H9 (cell line): ENCODE data around the gene CAPN3. TPM values are rescaled to one million over a fixed set of nuclear protein-coding genes. Genes with fewer than 3 reads are reported as not detected.

ENCODE experiments used
- DNase-seq: peaks from one replicate; pipeline ENCODE4 v3.0.0-alpha.2; 2017
- H2AFZ ChIP-seq: one replicate; pipeline ENCODE4 v1.6.1; 2013; ENCODE audit warnings: mild to moderate bottlenecking, low read length, control low read depth, moderate library complexity
- H2AK5ac ChIP-seq: 2 replicates; pipeline ENCODE4 v1.6.1; 2013; ENCODE audit warnings: low read length, control low read depth, mixed read lengths; ENCODE audit not compliant: insufficient read length
- H2BK120ac ChIP-seq: one replicate; pipeline ENCODE4 v1.6.1; 2013; ENCODE audit warnings: low read depth, mild to moderate bottlenecking, low read length, control low read depth, inconsistent platforms; ENCODE audit not compliant: poor library complexity, severe bottlenecking
- H2BK12ac ChIP-seq: 2 replicates; pipeline ENCODE4 v1.6.1; 2013; ENCODE audit warnings: low read length, control low read depth, mixed read lengths, low read depth; ENCODE audit not compliant: insufficient read length
- H2BK15ac ChIP-seq: 2 replicates; pipeline ENCODE4 v1.6.1; 2013; ENCODE audit warnings: low read depth, low read length, control low read depth
- H2BK20ac ChIP-seq: one replicate; pipeline ENCODE4 v1.6.1; 2013; ENCODE audit warnings: low read depth, mild to moderate bottlenecking, low read length, control low read depth, inconsistent platforms; ENCODE audit not compliant: poor library complexity, severe bottlenecking
- H2BK5ac ChIP-seq: 2 replicates; pipeline ENCODE4 v1.6.1; 2013; ENCODE audit warnings: low read length, control low read depth, mixed read lengths; ENCODE audit not compliant: insufficient read length
- H3K14ac ChIP-seq: 2 replicates; pipeline ENCODE4 v1.6.1; 2013; ENCODE audit warnings: low read length, control low read depth; ENCODE audit not compliant: insufficient read depth
- H3K18ac ChIP-seq: 2 replicates; pipeline ENCODE4 v1.6.1; 2013; ENCODE audit warnings: low read depth, mild to moderate bottlenecking, mixed read lengths, low read length, control low read depth; ENCODE audit not compliant: insufficient read length
- H3K23ac ChIP-seq: 2 replicates; pipeline ENCODE4 v1.6.1; 2013; ENCODE audit warnings: low read length, control low read depth, mixed read lengths, low read depth; ENCODE audit not compliant: insufficient read length
- H3K23me2 ChIP-seq: 2 replicates; pipeline ENCODE4 v1.6.1; 2013; ENCODE audit warnings: low read depth, mild to moderate bottlenecking, mixed read lengths, low read length, control low read depth; ENCODE audit not compliant: insufficient read length, poor library complexity, severe bottlenecking
- H3K27ac ChIP-seq: 2 replicates; pipeline ENCODE4 v1.5.1; 2013; ENCODE audit warnings: low read length, control low read depth, mixed read lengths, low read depth; ENCODE audit not compliant: insufficient read length
- H3K27me3 ChIP-seq: 2 replicates; pipeline ENCODE4 v1.6.1; 2013; ENCODE audit warnings: low read length, control low read depth, inconsistent platforms; ENCODE audit not compliant: insufficient read depth
- H3K4ac ChIP-seq: 2 replicates; pipeline ENCODE4 v1.6.1; 2013; ENCODE audit warnings: low read depth, mild to moderate bottlenecking, control low read depth, inconsistent platforms, low read length, moderate library complexity
- H3K4me1 ChIP-seq: 2 replicates; pipeline ENCODE4 v1.6.1; 2013; ENCODE audit warnings: low read length, control low read depth, inconsistent platforms; ENCODE audit not compliant: insufficient read depth
- H3K4me2 ChIP-seq: 2 replicates; pipeline ENCODE4 v1.6.1; 2013; ENCODE audit warnings: low read length, control low read depth, mixed read lengths; ENCODE audit not compliant: insufficient read length, insufficient read depth
- H3K56ac ChIP-seq: 2 replicates; pipeline ENCODE4 v1.6.1; 2013; ENCODE audit warnings: low read depth, mild to moderate bottlenecking, mixed read lengths, low read length, control low read depth; ENCODE audit not compliant: insufficient read length
- H3K79me1 ChIP-seq: 2 replicates; pipeline ENCODE4 v1.6.1; 2013; ENCODE audit warnings: low read depth, mild to moderate bottlenecking, moderate library complexity, low read length, control low read depth, inconsistent platforms; ENCODE audit not compliant: insufficient read depth, poor library complexity, severe bottlenecking
- H3K79me2 ChIP-seq: 2 replicates; pipeline ENCODE4 v1.6.1; 2013; ENCODE audit warnings: low read length, control low read depth, inconsistent platforms; ENCODE audit not compliant: insufficient read depth
- H3K9ac ChIP-seq: 2 replicates; pipeline ENCODE4 v1.6.1; 2013; ENCODE audit warnings: low read length, control low read depth, mixed read lengths; ENCODE audit not compliant: insufficient read length; ENCODE audit errors: extremely low read depth
- H3K9me3 ChIP-seq: one replicate; pipeline ENCODE4 v1.6.1; 2013; ENCODE audit warnings: low read depth, low read length, inconsistent platforms; ENCODE audit not compliant: control insufficient read depth
- H3T11ph ChIP-seq: one replicate; pipeline ENCODE4 v1.6.1; 2013; ENCODE audit warnings: mild to moderate bottlenecking, low read length, control low read depth, inconsistent platforms
- H4K20me1 ChIP-seq: one replicate; pipeline ENCODE4 v1.6.1; 2013; ENCODE audit not compliant: control insufficient read depth, insufficient read length, insufficient read depth
- H4K5ac ChIP-seq: 2 replicates; pipeline ENCODE4 v1.6.1; 2013; ENCODE audit warnings: low read depth, mild to moderate bottlenecking, mixed read lengths, low read length, control low read depth; ENCODE audit not compliant: insufficient read length
- H4K8ac ChIP-seq: replicated peaks from 2 replicates; pipeline ENCODE4 v1.6.1; 2013; ENCODE audit warnings: low read length, control low read depth, mixed read lengths, low read depth; ENCODE audit not compliant: insufficient read length
- H4K91ac ChIP-seq: 2 replicates; pipeline ENCODE4 v1.6.1; 2013; ENCODE audit warnings: low read depth, mild to moderate bottlenecking, moderate library complexity, mixed read lengths, low read length, control low read depth; ENCODE audit not compliant: insufficient read length
- H3K27ac Mint-ChIP-seq, 3 experiments: 2 replicates in 2 of 3; 3 replicates in 1 of 3; pipeline ENCODE4 v1.8.0; 2020 to 2021; ENCODE audit warnings: mixed read lengths in 3 of 3, mild to moderate bottlenecking in 1 of 3, moderate library complexity in 1 of 3
- H3K27me3 Mint-ChIP-seq: 2 replicates; pipeline ENCODE4 v1.8.0; 2021; ENCODE audit warnings: low read depth, mild to moderate bottlenecking, moderate library complexity, mixed read lengths
- H3K36me3 Mint-ChIP-seq, 3 experiments: 2 replicates in 2 of 3; 3 replicates in 1 of 3; pipeline ENCODE4 v1.8.0; 2020 to 2021; ENCODE audit warnings: low read depth in 3 of 3, mixed read lengths in 3 of 3; ENCODE audit not compliant: insufficient read depth in 1 of 3
- H3K4me1 Mint-ChIP-seq, 2 experiments: 2 replicates each; pipeline ENCODE4 v1.8.0; 2020; ENCODE audit warnings: mixed read lengths in 2 of 2
- H3K4me3 Mint-ChIP-seq, 2 experiments: 2 replicates in 1 of 2; 3 replicates in 1 of 2; pipeline ENCODE4 v1.8.0; 2020 to 2021; ENCODE audit warnings: mild to moderate bottlenecking in 2 of 2, mixed read lengths in 2 of 2, moderate library complexity in 1 of 2
- H3K9me3 Mint-ChIP-seq, 2 experiments: 2 replicates in 1 of 2; 3 replicates in 1 of 2; pipeline ENCODE4 v1.8.0; 2020; ENCODE audit warnings: mild to moderate bottlenecking in 2 of 2, mixed read lengths in 2 of 2, moderate library complexity in 1 of 2
- CTCF ChIP-seq: fragments of 200-600 bp; sonication (generic); conservative IDR thresholded peaks from 3 replicates; pipeline ENCODE4 v1.8.0; 2021; ENCODE audit warnings: antibody characterized with exemption, mild to moderate bottlenecking
- WGBS: extraction: QIAGEN DNeasy Blood & Tissue Kit; methylation state at CpG from one replicate; pipeline ENCODE4 v1.1.7; 2013; ENCODE audit warnings: missing lambda C conversion rate, low lambda C conversion rate, mixed read lengths; ENCODE audit not compliant: insufficient read length; ENCODE audit errors: extremely low coverage; 5-methylcytosine and 5-hydroxymethylcytosine counted together
- total RNA-seq: library from RNA; stranded (reverse); gene quantifications from 2 replicates; pipeline ENCODE4 v1.2.1, GENCODE V29; 2021

The CAPN3 gene
- total RNA-seq, 1 experiment from 2014 or later: 0.31 TPM

GRCh38 chr15:42363487-42363886, 4.2 kb downstream of the CAPN3 start:
- Histone ChIP-seq H3K79me2 (no peaks in the 10 kb centered on the region), H3K18ac (no peak overlapping the region), H2AFZ (no peak overlapping the region), H3T11ph (no peak overlapping the region), H3K14ac (no peak overlapping the region), H3K79me1 (no peaks in the 10 kb centered on the region), H2BK120ac (no peak overlapping the region), H3K4me1 (peaks cover 14% of the 10 kb centered on the region; the same call in 1 of the 2 replicates), H2BK15ac (no peak overlapping the region), H3K4ac (no peak overlapping the region), H3K56ac (no peak overlapping the region), H4K20me1 (no peaks in the 10 kb centered on the region), H4K5ac (no peak overlapping the region), H2BK5ac (no peak overlapping the region), H3K23ac (no peak overlapping the region), H2BK12ac (no peak overlapping the region), H3K27ac (no peak overlapping the region), H2BK20ac (no peak overlapping the region), H4K8ac (no peak overlapping the region), H3K9me3 (no peaks in the 10 kb centered on the region), H3K23me2 (no peaks in the 10 kb centered on the region), H3K4me2 (peak overlapping the region; percentile 6), H2AK5ac (no peak overlapping the region), H3K27me3 (no peaks in the 10 kb centered on the region; the same call in 1 of the 2 replicates), H4K91ac (no peak overlapping the region), H3K9ac (no peak overlapping the region)
- no peak overlapping the region for H3K27ac Mint-ChIP-seq
- H3K4me1 Mint-ChIP-seq: peaks cover 16 to 30% of the 10 kb centered on the region in 2 experiments
- peaks cover 0 to 3% (median 1%) of the 10 kb centered on the region in 3 experiments; a peak in 2 of 7 replicates for H3K36me3 Mint-ChIP-seq
- H3K4me3 Mint-ChIP-seq: no peak overlapping the region; a peak in 2 of 5 replicates
- H3K9me3 Mint-ChIP-seq: no peaks in the 10 kb centered on the region; a peak in 1 of 5 replicates
- peaks cover 18% of the 10 kb centered on the region for H3K27me3 Mint-ChIP-seq
- WGBS: no CpG with 5 or more reads among the region's 3 CpGs
- DNase-seq: peak; percentile 46
- no peak for TF ChIP-seq CTCF
